ENCODE results near the gene CALB2.

CALB2 gene

DNA sequence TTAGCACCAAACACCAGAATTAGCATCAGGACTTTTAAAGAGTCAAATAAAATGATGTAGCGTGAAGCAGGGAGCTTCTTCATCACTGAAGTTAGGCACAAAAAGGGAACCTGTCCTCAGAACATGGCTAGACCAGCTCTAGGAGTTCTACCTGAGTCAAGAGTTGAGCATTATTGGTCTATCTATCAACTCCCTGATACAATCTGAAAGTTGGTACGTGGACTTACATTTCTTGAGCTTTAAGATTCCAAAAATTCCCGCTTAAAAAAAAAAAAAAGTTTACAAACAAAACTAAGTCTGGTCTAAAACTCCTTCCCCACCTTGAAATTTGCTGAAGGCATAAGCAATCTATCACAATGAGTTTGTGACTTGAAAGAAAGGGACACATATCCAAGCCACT, 71.1 kb downstream of the CALB2 start:
- no peak for DNase-seq

DNA sequence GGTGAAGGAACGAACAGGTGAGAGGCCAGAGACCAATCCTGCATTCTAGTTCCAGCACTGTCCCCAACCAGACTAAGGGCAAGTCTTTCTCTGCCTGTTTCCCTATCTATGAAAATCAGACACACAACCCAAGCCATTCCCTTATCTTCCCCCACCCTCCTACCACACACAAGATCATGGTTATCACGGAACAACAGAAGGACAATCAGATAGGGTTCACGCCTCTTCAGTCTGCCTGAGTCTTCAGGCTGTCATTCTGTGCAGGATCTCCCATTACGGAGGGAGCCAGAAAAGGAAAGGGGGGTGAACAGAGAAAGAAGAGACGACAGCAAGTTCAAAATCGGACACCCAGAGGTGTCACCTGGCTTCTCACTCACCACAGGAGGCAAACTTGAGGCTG, 72.2 kb downstream of the CALB2 start:
- DNase-seq = peak; percentile 84

DNA sequence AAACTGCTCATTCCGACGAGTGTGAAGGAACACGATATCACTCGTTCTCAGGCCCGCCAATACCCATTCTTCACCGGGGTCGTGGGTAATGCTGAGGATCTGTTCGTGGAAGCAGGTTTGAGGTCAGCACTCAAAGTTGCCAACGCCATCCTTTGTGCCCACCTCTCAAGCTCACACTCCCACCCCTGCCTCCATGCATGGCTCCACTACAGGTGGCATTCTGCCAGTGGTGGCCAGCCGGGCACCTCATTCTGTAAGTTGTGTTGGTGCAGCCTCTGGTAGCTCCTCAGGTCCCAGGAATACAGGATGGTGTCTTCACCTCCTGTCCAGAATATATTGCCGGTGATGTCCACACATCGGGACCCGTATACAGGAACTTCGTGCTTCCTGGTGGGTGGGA, 72.7 kb downstream of the CALB2 start:
- no peak for DNase-seq

DNA sequence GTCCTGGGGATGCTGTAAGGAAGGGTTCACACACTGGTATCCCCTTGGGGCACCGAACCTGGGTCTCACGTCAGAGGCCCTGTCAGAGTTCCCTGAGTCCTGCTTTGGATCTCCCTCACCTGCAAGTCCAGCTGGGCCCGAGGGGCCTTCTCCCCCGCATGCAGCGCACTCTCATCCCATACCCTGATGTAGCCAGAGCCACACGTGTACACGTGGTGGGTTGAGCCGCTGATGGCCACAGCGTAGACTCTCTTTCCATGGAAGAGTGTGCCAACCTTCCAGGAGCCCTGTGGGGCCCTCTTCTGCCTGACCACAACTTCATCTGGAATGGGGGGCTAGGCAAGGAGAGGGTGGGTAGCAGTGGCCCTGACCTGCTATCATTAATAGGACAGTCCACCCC, 73.5 kb downstream of the CALB2 start:
- no peak for DNase-seq

DNA sequence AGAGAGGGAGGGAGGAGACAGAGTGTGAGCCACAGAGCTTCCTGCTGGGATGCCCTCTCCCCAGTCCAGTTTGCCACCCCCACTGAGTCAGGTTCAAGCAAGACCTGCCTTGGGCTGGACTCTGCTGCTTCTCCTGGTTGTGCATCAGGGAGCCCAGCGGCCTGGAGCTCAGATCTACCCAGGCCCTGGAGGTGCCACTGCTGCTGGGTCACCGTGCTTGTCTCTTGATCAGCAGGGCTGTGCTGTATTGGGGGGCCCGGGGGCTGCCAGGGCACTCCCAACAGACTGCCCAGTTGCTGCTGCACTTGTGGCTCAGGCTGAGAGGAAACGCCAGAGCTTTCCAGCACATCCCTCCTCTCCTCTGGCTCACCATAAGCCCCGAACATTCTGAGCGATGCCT, 74.4 kb downstream of the CALB2 start:
- DNase-seq = no peak

DNA sequence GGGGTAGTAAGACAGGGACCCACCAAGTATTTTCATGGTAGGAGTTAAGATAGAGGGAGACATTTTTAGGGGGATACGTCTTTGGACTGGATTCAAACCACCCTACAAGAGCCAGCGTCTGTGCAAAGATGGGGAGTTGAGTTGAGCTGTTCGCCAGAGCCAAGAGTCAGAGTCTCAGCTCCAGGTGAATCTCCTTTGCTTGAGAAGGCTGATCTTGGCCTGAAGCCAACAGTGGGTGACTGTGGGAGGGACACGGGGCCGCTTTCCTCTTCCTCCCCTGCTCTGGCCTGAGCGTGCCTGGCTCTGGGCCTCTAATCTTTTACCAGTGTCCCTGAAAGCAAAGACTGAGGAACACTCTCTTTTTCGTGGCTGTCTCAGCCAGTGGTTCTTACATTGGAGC, 78.0 kb downstream of the CALB2 start:
- no peak for DNase-seq

DNA sequence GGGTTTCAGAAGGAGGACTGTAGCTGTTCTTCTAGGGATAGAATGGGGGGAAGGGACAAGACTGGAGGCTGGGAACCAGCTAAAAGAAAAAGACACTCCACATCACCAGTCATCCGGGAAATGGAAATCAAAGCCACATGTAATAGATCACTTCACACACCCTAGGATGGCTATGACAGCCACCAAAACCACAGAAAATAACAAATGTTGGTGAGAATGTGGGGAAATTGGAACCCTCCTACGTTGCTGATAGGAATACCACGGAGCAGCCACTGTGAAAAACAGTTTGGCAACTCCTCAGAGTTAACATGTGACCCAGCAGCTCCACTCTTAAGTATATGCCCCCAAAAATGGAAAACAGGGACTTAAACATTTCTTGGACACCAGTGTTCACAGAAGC, 81.0 kb downstream of the CALB2 start:
- DNase-seq = peak; percentile 37
